GM12891 (cell line): ENCODE results near the gene CEP19.

Experiments
- POLR2A ChIP-seq: IDR thresholded peaks from 2 replicates; pipeline ENCODE4 v1.6.1; 2011; ENCODE audit warnings: low read depth, low read length, control low read depth
- POLR2AphosphoS5 ChIP-seq: IDR thresholded peaks from 2 replicates; pipeline ENCODE4 v1.6.1; 2011; ENCODE audit warnings: low read depth, low read length, control low read depth
- SPI1 ChIP-seq: IDR thresholded peaks from 2 replicates; pipeline ENCODE4 v1.6.1; 2011; ENCODE audit warnings: low read depth, low read length, control low read depth
- TAF1 ChIP-seq: IDR thresholded peaks from 2 replicates; pipeline ENCODE4 v1.6.1; 2011; ENCODE audit warnings: low read depth, low read length, control low read depth

DNA sequence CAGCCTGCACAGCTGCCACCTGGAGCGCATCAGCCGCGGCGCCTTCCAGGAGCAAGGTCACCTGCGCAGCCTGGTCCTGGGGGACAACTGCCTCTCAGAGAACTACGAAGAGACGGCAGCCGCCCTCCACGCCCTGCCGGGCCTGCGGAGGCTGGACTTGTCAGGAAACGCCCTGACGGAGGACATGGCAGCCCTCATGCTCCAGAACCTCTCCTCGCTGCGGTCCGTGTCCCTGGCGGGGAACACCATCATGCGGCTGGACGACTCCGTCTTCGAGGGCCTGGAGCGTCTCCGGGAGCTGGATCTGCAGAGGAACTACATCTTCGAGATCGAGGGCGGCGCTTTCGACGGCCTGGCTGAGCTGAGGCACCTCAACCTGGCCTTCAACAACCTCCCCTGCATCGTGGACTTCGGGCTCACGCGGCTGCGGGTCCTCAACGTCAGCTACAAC is 52.1 kb downstream of the CEP19 start:
- TF ChIP-seq POLR2AphosphoS5: no peak
- TF ChIP-seq POLR2A: no peak; the same call in 1 of the 2 replicates
- no peak for TF ChIP-seq TAF1
- TF ChIP-seq SPI1: no peak
